Activated gamma-delta T cell (primary cell): ENCODE results near the gene IRF2BP2.
"Not testable (repeated sequence)": the region's sequence is repeated elsewhere in the genome, so short reads cannot be mapped to it uniquely, and the experiment has no call there.

ENCODE experiments used
- DNase-seq: peaks from one replicate; lab custom pipeline; 2025; lab: John Stamatoyannopoulos, UW
- total RNA-seq, 2 donors: gene quantifications; one replicate each; lab custom pipeline; 2026; lab: John Stamatoyannopoulos, UW

The IRF2BP2 gene
- total RNA-seq: 249 to 273 reads per million in 2 donors

GRCh38 chr1:234610061-234610665 is at the start of gene IRF2BP2:
Gene IRF2BP2, minus strand, starts transcription at chr1:234610178. Its CDS starts 684 bp downstream, at chr1:234609494.
- peak; percentile 74 for DNase-seq

- no peak for DNase-seq
These were observed 49.6 kb upstream of the IRF2BP2 start for GRCh38 chr1:234659538-234659937.

DNA sequence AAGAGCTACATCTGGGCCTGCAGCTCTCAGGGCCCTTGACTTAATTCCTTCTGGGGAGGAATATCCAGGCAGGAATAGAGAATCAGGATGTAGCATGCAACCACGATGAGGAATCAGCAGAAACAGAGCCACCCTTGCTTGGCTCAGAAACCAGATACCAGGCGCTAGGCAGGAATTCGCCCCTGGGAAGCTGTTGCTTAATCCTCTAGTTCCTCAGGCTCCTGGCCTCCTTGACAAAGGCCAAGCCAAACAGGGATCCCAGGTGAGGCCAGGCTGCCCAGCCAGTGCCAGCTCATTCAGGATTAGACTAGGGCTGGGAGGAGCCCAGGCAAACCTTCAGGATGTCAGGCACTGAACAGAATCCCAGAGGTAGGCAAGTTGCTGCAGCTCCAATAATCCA is 48.2 kb upstream of the IRF2BP2 start:
- DNase-seq: no peak

DNA sequence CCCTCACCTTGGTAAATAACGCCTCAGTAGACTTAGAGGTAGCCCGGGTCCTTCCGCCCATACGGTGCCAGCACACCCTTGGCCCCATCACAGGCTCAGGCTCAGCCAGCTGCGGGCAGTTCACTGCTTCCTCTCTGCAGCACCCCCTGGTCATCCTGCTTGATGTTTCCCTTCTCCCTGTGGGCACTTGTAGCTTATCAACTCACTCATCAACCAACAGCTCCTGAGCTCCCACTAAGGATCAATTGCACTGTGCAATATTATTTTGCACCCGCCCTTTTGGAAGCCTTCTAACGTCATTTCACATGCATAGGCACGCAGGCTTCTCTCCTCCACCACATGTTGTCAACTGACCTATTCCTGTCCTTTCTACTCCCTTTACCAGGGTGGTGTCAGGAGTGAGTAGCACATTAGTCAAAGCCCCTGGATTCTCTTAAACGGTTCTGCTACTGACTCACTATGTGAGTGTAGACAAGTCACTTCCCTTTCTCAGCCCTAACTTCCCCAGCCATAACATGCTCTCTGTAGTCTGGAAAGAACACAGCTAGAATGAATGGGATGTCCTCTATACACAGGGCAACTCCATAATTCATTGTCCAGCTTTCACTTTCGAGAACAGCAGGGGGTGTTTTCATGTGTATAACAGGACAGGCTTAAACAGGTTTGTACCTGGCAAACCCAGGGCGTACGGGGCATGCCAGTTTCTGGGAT is 47.1 kb upstream of the IRF2BP2 start:
- DNase-seq: no peak

GRCh38 chr1:234656070-234656895 is 46.3 kb upstream of the IRF2BP2 start:
- no peak for DNase-seq

GRCh38 chr1:234655328-234656069 is 45.5 kb upstream of the IRF2BP2 start:
- no peak for DNase-seq

GRCh38 chr1:234654002-234654733 is 44.2 kb upstream of the IRF2BP2 start:
- no peak for DNase-seq

- no peak for DNase-seq
These were observed 39.6 kb upstream of the IRF2BP2 start for GRCh38 chr1:234649432-234650081.

DNA sequence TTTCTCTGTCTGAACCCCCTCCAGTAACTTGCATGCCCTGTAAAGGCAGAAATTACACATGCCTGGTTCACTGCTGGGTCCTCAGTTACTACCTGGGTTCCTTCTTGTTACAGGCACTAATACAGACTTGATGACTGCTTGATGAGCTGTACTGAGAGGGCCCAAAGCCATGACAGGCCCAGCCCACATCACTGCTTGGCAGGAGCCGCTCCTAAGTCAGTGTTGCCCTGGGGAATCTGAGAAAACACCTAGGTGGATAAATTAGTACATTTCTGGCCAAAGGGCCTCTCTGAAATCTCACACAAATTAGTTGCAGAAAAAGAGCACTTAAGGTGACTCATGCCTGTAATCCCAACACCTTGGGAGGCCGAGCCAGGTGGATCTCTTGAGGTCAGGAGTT is 37.8 kb upstream of the IRF2BP2 start:
- no peak for DNase-seq

- DNase-seq: no peak
These were observed 37.3 kb upstream of the IRF2BP2 start for GRCh38 chr1:234647245-234647644.

- no peak for DNase-seq
These were observed 36.0 kb upstream of the IRF2BP2 start for GRCh38 chr1:234645964-234646363.

GRCh38 chr1:234645474-234645953 is 35.5 kb upstream of the IRF2BP2 start:
- no peak for DNase-seq

- DNase-seq: no peak
These were observed 35.0 kb upstream of the IRF2BP2 start for GRCh38 chr1:234644928-234645327.

DNA sequence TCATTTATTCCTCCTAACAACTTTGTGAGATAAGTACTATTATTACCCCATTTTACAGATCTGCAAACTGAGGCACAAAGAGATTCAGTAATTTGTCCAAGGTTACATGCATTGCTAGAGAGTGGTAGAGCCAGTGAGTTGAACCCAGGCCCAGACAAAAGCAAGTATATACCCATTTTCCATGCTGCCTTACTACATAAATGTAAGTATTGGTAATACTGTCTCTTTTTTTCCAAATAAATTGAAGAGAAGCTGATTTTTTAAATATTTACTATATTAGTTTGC is 33.8 kb upstream of the IRF2BP2 start:
- no peak for DNase-seq

- DNase-seq: no peak
These were observed 33.3 kb upstream of the IRF2BP2 start for GRCh38 chr1:234643111-234643849.

DNA sequence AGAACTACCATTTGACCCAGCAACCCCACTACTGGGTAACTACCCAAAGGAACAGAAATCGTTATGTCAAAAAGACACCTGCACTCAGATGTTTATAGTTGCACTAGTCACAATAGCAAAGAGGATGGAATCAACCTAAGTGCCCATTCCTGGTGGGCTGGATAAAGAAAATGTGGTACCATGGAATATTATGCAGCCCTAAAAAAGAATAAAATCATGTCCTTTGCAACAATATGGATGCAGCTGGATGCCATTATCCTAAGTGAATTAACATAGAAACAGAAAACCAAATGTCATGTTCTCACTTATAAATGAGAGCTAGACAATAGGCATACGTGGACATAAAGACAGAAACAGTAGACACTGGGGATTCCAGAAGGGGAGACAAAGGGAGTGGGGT is 32.5 kb upstream of the IRF2BP2 start:
- no peak for DNase-seq

DNA sequence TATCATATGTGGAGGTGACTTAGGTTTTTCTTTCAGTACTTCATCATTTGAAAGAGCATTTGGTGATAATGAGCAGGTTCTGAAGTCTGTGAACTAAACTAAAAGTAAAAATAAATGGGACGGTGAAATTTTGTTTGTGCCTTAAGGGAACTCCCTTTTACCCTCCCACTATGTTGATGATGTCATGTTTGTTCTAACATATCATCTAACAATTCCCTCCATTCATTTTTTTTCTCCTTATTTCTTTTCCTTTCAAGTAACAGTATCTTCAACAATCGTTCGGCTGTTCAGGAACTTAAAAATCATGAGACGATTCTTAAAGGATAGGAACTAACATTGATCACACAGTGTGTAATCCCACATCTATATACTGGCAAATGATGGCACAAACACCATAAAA is 30.0 kb upstream of the IRF2BP2 start:
- DNase-seq: no peak

- DNase-seq: no peak
These were observed 29.1 kb upstream of the IRF2BP2 start for GRCh38 chr1:234638832-234639799.

GRCh38 chr1:234634922-234635321 is 24.9 kb upstream of the IRF2BP2 start:
- not testable (repeated sequence) for DNase-seq
